Breast epithelium (tissue), 3 donors: ENCODE measurements around the gene TESK2.

Source experiments
- CTCF ChIP-seq, 3 donors: fragments of 450-650 bp; IDR thresholded peaks; one replicate each; pipeline ENCODE4 v1.5.1; 2016 to 2017; ENCODE audit warnings: antibody characterized with exemption in 3 of 3, mild to moderate bottlenecking in 3 of 3, moderate library complexity in 3 of 3
- POLR2A ChIP-seq: fragments of 450-650 bp; IDR thresholded peaks from one replicate; pipeline ENCODE4 v1.6.1; 2016; ENCODE audit warnings: antibody characterized with exemption, mild to moderate bottlenecking, moderate library complexity
- POLR2AphosphoS5 ChIP-seq, 3 donors: sonication (generic); formaldehyde crosslinking; IDR thresholded peaks; one replicate each; pipeline ENCODE4 v1.6.1; 2017; ENCODE audit warnings: antibody characterized with exemption in 3 of 3

GRCh38 chr1:45370575-45370974 lies 120.4 kb downstream of the TESK2 start:
- TF ChIP-seq POLR2A (no peak), CTCF (IDR thresholded peaks at IDR 0.05) (no peak), POLR2AphosphoS5 (IDR thresholded peaks at IDR 0.05) (no peak)
